Stimulated activated CD4-positive, alpha-beta T cell treated with anti-CD3 and anti-CD28 coated beads, Interleukin-4, amount 100 ng/mL, for 48 hours (primary cell): ENCODE results near the gene ABRACL.
A peak's percentile ranks its signal among the peaks of the same experiment; 100 is the strongest.
"Not testable (repeated sequence)": the region's sequence is repeated elsewhere in the genome, so short reads cannot be mapped to it uniquely, and the experiment has no call there.

ENCODE experiments used
- DNase-seq, 2 donors: peaks; one replicate each; pipeline ENCODE4 v3.0.0-alpha.2; 2020; ENCODE audit warnings: low read depth in 2 of 2

Gene ABRACL, protein sequence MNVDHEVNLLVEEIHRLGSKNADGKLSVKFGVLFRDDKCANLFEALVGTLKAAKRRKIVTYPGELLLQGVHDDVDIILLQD

DNA sequence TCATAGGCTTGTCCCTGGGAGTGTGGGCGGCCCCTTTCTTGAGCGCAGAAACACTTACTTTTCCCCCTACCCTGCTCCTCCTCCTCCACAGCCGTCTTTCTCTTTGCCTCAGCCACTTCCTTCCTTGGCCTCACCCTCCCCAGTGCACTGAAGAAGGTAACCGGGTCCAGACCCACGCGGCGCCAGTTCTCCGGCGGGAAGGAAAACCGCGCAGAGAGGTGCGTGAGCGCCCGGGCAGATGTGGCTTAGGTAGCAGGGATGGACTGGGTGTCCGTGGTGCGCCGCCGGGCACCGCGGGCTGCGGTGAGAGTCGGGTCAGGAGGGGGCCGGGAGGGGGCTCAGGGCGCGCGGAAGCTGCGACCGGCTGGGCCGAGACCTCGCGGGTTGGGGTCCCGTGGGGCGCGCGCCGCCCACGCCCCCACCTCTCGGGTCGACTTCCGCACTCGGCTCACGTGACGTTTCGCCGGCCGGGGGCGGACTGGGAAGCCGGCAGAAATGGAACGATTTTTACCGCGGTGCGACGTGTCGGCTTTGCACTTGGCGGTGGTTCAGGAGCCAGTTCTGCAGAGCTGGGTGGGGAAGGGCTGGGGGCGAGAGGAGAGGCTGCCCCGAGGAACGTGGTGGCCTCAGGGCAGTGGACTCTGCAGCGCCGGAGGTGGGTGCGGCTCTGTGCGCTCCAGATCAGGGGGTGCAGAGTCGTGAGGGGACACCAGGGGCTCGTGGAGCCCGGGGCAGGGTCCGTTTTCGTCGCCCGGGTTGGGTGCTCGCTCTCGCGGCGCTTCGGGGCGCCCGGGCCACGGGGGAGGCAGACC, at the start of gene ABRACL:
TSS of gene ABRACL (plus strand) at position 88 of the 812 bp plus-strand sequence. CDS start 5,416 bp downstream, outside the sequence.
- peak; percentile 78 to 84 for DNase-seq

DNA sequence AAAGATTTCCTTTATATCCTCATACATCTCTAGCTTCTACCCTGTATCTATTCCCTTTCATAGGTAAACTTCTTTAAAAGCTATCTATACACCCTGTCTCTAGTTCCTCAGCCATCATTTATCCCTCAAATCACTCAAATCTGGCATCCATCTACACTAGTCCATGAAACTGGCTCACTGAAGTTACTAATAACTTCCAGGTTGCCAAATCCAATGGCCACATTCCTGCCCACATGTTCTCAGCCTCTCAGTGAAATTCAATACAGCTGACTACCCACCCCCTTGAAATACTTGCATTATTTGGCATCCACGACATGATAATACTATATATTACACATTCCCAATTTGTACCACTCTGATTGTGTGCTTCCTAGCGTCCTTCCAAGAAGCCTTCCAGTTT, 49.2 kb upstream of the ABRACL start:
- no peak for DNase-seq

DNA sequence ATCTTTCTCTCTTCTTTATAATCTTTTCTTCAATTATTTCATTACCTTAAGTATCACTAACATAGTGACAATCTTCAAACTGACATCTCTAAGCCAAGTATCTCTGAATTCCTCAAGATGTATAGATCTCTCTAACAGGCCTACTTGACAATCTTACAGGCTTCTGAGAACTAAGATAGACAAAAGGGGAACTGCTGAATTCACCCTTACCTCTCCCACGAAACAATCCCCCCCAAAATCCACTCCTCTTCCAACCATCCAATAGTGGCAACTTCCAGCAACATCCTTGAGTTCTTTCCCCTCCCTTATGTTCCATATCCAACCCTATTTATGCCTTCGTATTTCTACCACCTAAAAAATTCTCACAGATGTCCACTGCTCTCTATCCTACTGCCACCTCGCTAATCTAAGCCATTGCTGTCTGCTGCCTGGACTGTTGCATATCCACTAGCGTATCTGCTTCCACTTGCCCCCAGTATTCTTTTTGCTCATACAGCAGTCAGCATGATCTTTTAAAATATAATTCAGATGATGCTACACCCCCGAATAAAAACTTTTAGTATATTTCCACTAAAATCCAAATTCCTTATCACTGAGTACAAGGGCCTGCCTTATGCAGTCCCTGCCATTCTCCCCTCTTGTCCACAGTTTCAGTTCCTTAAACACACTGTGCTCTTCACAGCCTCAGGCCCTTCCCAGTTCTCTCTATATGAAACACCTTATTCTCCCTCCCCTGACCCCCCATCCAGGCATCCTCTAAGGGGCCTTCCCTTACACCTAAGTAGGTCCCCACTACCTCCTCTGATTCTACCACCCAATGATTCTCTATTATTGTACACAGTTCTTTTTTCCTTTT, 48.5 kb upstream of the ABRACL start:
- DNase-seq = no peak

DNA sequence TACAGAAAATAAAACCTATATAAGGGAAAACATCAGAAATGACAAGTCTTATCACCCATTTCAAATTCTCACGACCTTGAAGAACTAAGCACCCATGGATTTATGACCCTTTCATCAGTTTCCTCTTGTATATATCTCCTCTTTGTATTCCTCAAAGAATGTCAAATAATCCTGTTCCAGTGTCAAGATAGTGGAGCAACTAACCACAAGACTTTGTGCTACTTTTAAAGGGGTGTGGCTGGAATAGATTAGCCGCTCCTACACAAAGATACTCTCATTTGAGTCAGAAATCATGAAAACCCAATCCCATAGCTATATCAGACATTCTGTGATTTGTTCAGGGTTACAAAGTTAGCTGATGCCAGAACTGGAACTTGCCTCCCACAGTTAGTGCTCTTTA, 47.1 kb upstream of the ABRACL start:
- DNase-seq = no peak

DNA sequence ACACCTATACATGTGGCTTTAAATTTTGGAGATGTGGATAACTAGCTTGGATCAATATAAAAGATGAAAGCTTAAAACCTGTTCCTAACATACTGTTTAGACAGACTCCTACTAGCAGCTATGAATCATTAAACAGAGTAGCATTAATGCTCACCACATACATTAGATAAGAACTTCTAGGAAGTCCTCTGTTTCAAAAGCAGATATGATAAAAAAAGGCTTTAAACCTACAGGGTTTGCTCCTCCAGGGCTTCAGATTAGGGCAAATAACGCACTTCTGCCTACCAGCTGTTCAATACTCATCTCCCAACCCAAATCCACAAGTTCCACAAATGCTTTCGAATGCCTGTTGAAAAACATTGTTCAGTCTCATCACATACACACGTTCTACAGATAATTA, 42.0 kb upstream of the ABRACL start:
- DNase-seq = no peak

DNA sequence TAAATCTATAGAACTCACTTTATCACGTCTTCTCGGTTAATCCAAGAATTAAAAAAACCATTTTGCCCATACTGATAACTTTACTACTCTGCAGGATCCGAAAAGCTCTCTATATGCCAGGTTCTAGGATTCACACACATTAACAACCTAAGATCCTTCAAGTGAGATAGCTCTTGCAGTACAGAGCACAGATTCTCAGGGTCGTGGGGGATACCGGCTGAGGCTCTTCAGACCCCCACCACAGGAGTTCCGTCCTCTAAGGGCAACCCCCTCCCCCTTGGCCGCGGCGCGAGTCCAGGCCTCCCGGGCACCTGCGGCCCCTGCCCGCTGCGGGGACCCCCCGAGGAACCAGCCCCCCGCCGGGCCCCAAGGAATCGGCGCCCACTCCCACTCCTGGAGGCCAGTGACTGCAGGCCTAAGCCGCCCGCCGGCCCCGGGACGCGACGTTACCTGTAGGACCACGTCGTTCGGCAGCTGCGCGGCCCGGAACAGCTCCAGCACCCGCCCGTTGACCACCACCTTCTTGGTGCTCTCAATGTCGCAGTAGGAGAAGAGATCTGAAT, 41.4 kb upstream of the ABRACL start:
- no peak for DNase-seq

DNA sequence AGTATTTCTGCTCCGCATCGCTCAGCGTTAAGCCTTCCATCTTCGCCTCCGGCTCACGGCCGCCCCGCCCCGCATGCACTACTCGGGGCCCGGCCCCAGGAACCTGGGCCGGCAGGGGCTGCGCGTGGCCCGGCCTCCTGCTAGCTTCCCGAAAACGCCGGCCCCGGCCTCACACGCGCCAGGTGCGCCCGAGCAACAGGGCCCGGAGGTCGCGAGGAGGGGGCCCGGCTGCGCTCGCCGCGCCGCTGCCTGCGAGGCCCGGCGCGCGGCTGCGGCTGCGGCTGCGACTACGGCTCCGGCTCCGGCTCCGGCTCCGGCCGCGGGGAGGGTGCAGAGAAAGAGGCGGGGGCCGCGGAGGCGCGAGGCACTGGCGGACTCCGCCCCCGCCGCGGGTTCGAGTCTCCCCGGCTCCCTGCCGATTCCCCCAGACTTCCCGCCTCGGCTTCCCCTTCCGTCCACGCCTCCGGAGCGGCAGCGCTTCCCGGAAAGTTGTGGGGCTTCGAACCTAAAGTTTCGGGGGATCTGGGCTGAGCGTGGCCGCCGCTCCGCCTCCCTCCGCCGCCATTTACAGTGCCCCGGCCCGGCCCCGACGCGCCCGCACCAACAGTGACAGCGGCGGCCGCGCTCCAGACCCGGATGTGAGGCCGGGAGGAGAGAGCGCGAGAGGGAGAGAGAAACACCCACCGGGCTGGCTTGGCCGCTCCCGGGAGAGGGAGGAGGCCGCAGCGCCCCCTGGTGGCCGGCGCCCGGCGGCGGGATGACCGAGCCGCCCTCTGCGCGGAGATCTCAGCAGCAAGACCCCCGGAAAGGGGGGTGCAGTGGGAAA, 40.7 kb upstream of the ABRACL start, which contains the start of gene REPS1:
TSS of gene REPS1 (minus strand) at position 611 of the 826 bp plus-strand sequence. CDS start at position 40, 571 bp downstream.
- peak; percentile 90 to 93 for DNase-seq

DNA sequence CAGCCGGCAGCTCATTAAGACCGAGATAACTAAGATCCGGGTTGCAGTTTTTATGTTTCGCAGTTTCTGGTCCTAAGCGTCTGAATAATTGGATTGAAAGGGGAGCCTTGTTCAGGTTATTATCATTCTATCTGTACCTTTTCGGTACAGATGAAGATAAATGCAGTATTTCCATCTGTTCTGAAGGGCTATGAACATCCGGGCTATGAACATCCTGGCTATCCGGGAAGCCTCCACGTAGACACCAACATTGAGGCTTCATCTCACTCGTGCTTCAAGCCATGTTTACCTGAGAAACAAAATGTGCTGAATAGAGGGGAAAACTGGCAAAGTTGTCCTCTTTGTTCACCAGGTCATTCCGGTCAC, 40.1 kb upstream of the ABRACL start:
- DNase-seq = no peak

DNA sequence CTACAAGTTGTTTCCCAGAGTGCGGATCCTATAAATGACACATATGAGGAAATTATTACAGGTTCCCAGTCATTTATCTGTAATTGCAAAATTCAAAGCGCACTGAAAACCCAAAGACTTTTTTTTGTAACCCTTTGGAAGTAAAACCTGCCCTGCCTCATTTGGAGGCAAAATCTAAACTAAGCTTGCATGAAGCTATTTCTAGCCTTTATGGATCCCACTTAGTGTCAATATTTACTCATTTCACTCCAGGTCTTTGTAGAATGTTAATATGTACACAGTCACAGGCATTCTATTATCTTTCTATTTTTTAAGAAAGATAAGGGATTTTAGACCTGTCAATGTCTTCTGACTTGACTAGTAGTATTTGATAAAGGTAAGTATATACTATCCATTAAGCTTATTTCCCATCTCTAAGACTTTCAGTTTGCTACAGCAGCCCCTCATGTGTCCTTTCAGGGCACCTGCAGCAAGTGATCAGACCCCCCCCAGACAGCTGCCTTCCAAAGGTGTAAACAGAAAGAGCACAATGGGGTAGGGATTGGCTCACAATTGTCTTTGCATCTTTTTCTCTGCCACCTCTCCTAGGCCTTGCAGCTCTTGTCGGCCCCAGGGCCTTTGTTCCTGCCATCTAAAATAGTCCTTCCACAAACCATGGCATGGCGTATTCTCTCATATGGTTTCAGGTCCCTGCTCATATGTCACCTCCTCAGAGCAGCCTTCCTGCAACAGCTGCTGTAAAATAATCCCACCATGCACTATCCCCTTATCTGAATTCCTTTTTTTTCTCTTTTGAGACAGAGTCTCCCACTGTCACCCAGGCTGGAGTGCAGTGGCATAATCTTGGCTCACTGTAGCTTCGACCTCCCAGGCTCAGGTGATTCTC, 39.2 kb upstream of the ABRACL start:
- no peak for DNase-seq

DNA sequence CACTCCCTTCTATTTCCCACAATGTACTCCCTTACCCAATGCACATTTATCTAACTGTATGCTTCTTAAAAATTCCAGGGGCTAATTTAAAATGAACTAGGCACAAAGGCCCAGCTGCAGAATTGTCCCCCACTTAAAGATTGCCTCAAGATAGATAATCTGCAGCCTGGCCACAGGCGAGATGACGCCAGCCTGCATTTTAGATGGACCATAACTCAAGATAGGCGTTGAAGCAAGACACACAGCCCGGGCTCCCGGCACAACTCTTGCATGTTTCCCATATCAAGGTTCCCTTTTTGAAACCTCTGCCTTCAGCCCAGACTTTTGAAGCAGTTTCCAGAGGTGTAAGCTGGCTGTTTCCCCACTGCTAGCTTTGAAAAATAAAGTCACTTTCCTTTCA, 37.3 kb upstream of the ABRACL start:
- DNase-seq = no peak

DNA sequence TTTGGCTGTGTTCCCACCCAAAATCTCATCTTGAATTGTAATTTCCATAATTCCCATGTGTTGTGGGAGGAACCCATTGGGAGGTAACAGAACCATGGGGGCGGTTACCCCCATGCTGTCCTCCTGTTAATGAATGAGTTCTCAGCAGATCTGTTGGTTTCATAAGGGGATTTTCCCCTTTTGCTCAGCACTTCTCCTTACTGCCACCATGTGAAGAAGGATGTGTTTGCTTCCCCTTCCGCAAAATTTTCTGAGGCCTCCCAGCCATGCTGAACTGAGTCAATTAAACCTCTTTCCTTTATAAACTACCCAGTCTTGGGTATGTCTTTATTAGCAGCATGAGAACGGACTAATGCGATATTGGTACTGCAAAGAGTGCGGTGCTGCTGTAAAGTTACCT, 35.6 kb upstream of the ABRACL start:
- not testable (repeated sequence) for DNase-seq

DNA sequence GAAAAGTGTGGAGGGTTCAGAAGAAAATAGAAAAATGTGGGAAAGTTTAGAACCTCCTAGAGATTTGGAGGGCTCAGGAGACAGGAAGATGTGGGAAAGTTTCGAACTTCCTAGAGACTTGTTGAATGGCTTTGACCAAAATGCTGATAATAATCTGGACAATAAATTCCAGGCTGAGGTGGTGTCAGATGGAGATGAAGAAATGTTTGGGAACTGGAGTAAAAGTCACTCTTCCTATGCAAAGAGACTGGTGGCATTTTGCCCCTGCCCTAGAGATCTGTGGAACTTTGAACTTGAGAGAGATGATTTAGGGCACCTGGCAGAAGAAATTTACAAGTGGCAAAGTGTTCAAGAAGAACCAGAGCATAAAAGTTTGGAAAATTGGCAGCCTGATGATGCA, 35.1 kb upstream of the ABRACL start:
- not testable (repeated sequence) for DNase-seq

DNA sequence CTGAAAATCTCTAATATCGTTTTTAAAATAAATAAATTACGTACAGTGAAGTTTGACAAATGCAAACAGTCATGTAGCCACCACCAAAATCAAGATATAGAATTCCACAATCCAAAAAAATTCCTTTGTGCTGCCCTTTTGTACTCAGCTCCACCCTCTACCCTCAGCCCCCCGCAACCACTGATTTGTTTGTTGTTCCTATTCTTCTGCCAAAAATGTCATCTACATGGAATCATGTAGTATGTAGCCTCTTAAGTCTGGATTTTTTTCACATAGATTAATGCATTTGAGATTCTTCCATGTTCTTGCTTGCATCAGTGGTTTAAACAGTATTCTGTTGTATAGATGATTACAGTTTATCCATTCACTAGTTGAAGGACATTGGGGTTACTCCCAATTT, 32.0 kb upstream of the ABRACL start:
- no peak for DNase-seq

DNA sequence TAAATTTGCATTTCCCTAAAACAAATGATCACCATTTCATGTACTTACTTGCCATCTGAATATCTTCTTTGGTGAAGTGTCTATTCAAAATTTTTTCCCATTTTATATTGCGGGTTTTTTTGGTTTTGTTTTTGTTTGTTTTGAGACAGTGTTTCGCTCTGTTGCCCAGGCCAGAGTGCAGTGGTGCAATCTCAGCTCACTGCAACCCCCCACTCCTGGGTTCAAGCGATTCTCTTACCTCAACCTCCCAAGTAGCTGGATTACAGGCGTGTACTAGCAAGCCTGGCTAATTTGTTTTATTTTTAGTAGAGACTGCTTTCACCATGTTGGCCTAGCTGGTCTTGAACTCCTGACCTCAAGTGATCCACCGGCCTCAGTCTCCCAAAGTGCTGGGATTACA, 31.4 kb upstream of the ABRACL start:
- no peak for DNase-seq

DNA sequence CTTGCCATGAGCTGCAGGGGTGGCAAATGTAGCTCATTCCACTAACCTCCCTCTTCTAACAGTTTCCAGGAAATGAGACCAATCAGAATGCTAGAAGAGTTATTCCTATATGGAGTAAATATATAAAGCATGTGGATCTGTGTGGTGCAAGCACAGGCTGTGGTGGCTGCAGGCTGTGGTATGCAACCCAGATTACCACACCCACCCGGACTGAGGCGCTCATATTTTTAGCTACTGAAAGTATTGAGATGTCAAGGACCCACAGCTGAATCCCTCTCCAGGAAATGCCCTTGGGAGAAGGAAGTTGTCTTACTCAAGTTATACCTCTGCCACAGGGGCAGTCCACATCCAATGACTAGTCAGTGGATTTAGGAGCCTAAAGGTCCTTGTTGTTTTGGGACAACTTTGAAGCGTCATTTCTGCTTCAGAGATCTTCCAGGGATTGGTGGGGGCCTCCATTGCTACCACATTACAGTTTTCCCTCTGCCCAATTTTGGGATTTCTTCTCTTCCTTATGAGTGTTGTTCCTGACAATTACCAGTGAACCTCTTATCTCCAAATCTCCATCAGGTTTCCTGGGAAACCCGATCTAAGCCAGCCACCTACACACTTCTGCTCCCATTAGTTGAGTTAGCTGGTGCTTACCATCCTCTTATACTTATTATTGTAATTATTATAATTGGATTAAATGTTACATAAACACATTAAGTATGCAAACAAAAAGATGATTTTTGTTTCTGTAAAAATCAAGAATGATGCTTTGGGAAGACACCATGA, 28.4 kb upstream of the ABRACL start:
- no peak for DNase-seq

DNA sequence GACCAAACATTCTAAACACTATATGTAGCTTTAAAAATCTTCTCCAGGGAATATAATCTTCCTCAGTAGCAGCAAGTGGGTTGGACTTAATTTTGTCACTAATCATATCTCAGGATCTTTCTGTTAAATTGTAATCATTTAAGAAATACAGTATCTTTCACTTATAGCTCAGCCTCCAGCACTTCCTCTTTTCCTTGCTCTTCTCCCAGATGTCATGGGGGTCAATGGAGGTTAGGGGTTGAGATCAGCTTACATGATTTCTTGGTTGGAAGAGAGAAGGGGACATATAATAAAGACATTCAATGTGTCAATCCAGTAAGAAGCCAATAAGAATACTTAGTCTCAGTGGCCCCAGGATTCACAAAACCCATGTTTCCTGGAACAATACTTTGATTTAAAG, 24.8 kb upstream of the ABRACL start:
- DNase-seq = no peak

DNA sequence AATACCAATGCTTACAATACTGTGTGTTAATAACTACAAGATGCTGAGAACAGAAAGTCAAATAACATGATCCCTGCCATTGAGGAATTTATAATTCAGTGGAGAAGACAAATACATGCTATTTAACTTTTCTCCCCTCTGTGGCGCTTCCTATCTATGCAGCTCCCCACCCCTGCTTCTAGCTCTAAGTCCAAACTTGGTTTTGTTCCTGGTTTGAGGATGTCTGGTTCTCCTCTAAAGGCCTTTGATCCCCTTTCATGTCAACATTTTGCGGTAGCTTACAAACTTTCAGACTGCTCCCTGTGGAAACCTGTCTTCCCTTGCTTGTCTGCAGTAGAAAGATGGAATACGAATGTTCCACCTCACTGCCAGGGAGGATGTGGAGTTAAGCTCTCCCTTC, 22.1 kb upstream of the ABRACL start:
- no peak for DNase-seq

DNA sequence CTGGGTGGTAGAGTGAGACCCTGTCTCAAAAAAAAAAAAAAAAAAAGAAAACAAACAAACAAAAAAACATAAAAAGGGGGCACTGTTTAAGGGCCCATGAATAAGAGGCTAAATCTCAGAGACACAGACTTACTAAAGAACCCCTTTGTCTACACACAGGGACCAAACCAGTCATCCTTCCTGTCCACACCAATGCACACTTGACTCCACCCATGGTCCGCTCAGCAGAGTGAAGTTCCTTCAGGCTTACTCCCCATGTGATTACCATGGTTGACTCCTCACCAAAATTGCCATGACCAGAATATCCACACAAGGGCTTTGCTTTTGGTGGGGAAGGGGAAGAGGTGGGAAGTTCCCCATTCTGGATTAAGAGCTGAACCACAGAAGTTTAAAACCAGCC, 21.1 kb upstream of the ABRACL start:
- no peak for DNase-seq

DNA sequence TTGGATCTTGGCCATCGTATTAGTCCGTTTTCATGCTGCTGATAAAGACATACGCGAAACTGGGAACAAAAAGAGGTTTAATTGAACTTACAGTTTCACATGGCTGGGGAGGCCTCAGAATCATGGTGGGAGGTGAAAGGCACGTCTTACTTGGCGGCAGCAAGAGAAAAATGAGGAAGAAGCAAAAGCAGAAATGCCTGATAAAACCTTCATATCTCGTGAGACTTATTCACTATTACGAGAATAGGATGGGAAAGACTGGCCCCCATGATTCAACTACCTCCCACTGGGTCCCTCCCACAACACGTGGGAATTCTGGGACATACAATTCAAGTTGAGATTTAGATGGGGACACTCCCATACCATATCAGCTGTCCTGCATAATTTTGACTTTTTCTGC, 20.4 kb upstream of the ABRACL start:
- no peak for DNase-seq

DNA sequence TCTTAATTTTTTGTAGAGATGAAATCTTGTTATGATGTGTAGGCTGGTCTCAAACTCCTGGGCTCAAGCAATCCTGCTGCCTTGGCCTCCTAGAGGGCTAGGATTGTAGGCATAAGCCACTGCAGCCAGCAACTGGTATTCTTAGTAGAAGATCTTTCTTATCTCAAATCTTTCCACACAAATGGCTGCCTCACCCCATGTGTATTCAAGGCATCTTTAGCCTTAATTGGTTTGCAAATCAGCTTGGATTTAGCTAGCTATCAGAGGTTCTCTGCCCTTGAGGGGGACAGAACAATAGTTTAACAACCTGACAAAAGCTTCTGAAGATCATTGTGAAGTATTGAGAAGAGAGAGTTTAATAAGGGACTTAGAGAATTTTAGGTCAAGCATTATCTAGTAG, 17.9 kb upstream of the ABRACL start:
- DNase-seq = no peak
